Glutamatergic neuron (in vitro differentiated cells): ENCODE measurements around the gene KRT77. TPM values are rescaled to one million over a fixed set of nuclear protein-coding genes. Genes with fewer than 3 reads are reported as not detected.

Experiments
- DNase-seq: peaks from one replicate; pipeline ENCODE4 v3.0.0; 2022
- H3K27ac Mint-ChIP-seq: one replicate; pipeline ENCODE4 v1.8.0; 2020; ENCODE audit warnings: mild to moderate bottlenecking, mixed read lengths, inconsistent platforms; ENCODE audit not compliant: unreplicated experiment
- H3K27me3 Mint-ChIP-seq: one replicate; pipeline ENCODE4 v1.8.0; 2020; ENCODE audit warnings: mild to moderate bottlenecking, moderate library complexity, mixed read lengths, inconsistent platforms; ENCODE audit not compliant: unreplicated experiment
- H3K36me3 Mint-ChIP-seq: one replicate; pipeline ENCODE4 v1.8.0; 2020; ENCODE audit warnings: mild to moderate bottlenecking, mixed read lengths, inconsistent platforms; ENCODE audit not compliant: unreplicated experiment
- H3K4me1 Mint-ChIP-seq: one replicate; pipeline ENCODE4 v1.8.0; 2020; ENCODE audit warnings: mild to moderate bottlenecking, low read depth, mixed read lengths, inconsistent platforms; ENCODE audit not compliant: unreplicated experiment
- H3K4me3 Mint-ChIP-seq: one replicate; pipeline ENCODE4 v1.8.0; 2020; ENCODE audit warnings: mild to moderate bottlenecking, mixed read lengths, inconsistent platforms; ENCODE audit not compliant: unreplicated experiment
- H3K9me3 Mint-ChIP-seq: one replicate; pipeline ENCODE4 v1.8.0; 2020; ENCODE audit warnings: mild to moderate bottlenecking, moderate library complexity, mixed read lengths, inconsistent platforms; ENCODE audit not compliant: unreplicated experiment
- CTCF ChIP-seq: fragments of 200-600 bp; sonication (generic); IDR thresholded peaks from one replicate; pipeline ENCODE4 v1.5.0; 2021; ENCODE audit not compliant: partially characterized antibody, unreplicated experiment
- total RNA-seq: library from RNA; stranded (reverse); fragmentation: NEBNext Ultra II Directional; extraction: Animal tissue kit (Norgen Biotek cat#: 25700); gene quantifications from one replicate; pipeline ENCODE4 v1.2.1, GENCODE V29; 2021; ENCODE audit not compliant: unreplicated experiment

KRT77 gene
- total RNA-seq, 1 donor from 2014 or later = not detected

DNA sequence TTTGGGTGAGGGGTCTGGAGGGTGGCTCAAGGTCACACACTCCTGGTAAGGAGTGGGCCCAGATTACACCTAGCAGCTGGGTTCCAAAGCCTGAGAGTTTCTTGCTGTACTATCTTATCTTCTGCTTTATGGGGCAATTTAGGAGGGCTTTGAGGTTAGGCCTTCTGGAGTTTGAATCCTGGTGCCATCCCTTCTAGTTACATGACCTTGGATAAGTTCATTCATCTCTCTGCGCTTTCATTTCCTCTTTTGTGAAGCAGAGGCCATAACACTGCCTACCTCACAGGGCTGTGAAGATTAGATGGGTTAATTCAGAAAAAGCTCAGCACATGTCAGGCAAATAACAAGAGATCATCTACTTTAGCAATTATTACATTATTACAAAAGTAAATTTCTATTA lies 7.4 kb upstream of the KRT77 start:
- H3K4me1 Mint-ChIP-seq = no peaks in the 10 kb centered on the region
- peaks cover 9% of the 10 kb centered on the region for H3K9me3 Mint-ChIP-seq
- H3K4me3 Mint-ChIP-seq = no peak overlapping the region
- peaks cover 15% of the 10 kb centered on the region for H3K27me3 Mint-ChIP-seq
- H3K36me3 Mint-ChIP-seq = no peaks in the 10 kb centered on the region
- H3K27ac Mint-ChIP-seq = no peak overlapping the region
- TF ChIP-seq CTCF = no peak
- no peak for DNase-seq

- H3K27ac Mint-ChIP-seq = no peak overlapping the region
- DNase-seq = no peak
- peaks cover 5% of the 10 kb centered on the region for H3K27me3 Mint-ChIP-seq
Observed at GRCh38 chr12:52708010-52708409, 4.7 kb upstream of the KRT77 start.

DNA sequence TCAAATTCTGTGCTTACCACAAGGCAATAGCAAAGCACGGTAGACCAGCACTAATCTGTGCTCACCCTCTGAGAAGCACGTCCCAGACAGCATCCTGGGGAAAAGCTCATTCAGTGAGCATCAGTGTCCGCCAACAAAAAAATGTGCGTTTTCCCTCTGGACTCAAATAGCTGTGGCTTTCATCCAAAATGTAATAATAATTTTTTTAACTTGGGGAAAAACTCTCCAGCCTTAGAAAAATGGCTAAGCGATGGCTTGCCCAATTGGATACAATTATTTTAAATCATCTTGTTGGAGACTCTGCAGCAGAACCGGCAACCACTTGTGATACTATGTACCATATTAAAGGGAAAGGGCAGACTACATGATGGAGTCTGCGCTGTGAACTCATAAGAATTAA lies 1.1 kb upstream of the KRT77 start:
- Mint-ChIP-seq H3K27ac (no peak overlapping the region), H3K27me3 (peaks cover 11% of the 10 kb centered on the region), H3K4me3 (no peak overlapping the region), H3K36me3 (no peaks in the 10 kb centered on the region), H3K9me3 (peaks cover 9% of the 10 kb centered on the region), H3K4me1 (no peaks in the 10 kb centered on the region)
- no peak for DNase-seq
- no peak for TF ChIP-seq CTCF

More at GRCh38 chr12:52708010-52708409, 4.7 kb upstream of the KRT77 start:
- no peak for TF ChIP-seq CTCF
- H3K36me3 Mint-ChIP-seq = no peaks in the 10 kb centered on the region
- H3K4me3 Mint-ChIP-seq = no peak overlapping the region
- no peaks in the 10 kb centered on the region for H3K4me1 Mint-ChIP-seq
- H3K9me3 Mint-ChIP-seq = peaks cover 6% of the 10 kb centered on the region

- Mint-ChIP-seq H3K36me3 (no peaks in the 10 kb centered on the region), H3K4me1 (no peaks in the 10 kb centered on the region), H3K9me3 (peaks cover 9% of the 10 kb centered on the region), H3K27me3 (peaks cover 11% of the 10 kb centered on the region), H3K27ac (no peak overlapping the region), H3K4me3 (no peak overlapping the region)
- TF ChIP-seq CTCF = no peak
- DNase-seq = no peak
Observed at GRCh38 chr12:52703878-52704277, 554 bp upstream of the KRT77 start.

GRCh38 chr12:52702338-52702737 lies 986 bp downstream of the KRT77 start:
- no peak for DNase-seq
- Mint-ChIP-seq H3K9me3 (peaks cover 9% of the 10 kb centered on the region), H3K27me3 (peaks cover 11% of the 10 kb centered on the region), H3K27ac (no peak overlapping the region), H3K36me3 (no peaks in the 10 kb centered on the region), H3K4me3 (no peak overlapping the region), H3K4me1 (no peaks in the 10 kb centered on the region)
- no peak for TF ChIP-seq CTCF
